ENCODE results near the gene ADAMTS5. TPM values are rescaled to one million over a fixed set of nuclear protein-coding genes. Genes with fewer than 3 reads are reported as not detected.

The ADAMTS5 gene
- total and polyA plus RNA-seq, 9 of the 15 experiments (the other 6 are each of a cell fraction or from before 2014, with no cell fraction given) = not detected

DNA sequence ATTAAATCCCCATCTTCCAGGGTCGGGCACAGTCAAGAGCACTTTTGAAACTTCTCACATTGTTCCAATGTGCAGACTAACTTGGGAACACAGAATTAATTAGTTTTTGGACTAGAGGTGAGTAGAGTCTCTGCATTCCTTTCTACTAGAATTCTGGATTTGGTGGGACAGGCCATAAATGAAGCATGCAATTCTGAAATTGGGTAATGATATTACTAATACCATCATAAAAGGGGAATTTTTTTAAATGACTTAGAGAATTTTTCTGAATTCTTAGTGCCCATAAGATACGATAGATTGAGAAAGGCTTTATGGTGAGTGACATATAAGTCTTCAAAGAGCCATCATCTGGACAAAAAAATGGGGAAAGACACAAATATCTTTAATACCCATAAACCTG lies 41.8 kb downstream of the ADAMTS5 start:
- POLR2A ChIA-PET = no interaction called here
- intact Hi-C loops (cut with micrococcal nuclease) = no loop called here
- no peaks in the 10 kb centered on the region for H3K27me3 ChIP-seq (ENCODE audit: control insufficient read depth in 2 of 2, insufficient read depth in 2 of 2, low read length in 2 of 2)

DNA sequence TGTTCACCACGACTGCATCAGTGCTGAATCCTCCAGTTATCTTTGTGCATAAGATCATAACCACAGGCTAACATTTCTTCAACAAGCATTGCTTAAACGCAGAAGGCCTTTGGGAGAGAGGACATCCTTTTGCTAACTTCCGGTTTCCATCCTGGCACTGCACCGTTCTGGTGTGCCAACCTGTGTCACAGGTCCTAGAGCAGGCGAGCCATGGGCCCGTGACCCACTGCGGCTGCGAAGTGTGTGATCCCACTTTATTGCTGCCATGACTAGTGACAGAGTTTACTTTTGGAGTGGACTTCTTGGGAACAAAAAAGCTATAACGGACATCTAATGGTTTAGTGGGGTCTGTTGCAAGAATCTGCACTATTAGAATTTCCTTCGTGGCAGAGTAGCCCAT lies 42.9 kb downstream of the ADAMTS5 start:
- BruUV-seq (replicated peaks) = no TSS peak
- Histone ChIP-seq H3K9me3 (replicated peaks; ENCODE audit: control insufficient read depth, insufficient read depth, low read depth, low read length) (no peaks in the 10 kb centered on the region; the same call in 1 of the 2 replicates), H3K36me3 (ENCODE audit: control insufficient read depth, insufficient read depth, low read length) (no peaks in the 10 kb centered on the region), H3K4me3 (no peak overlapping the region), H3K27ac (ENCODE audit: extremely low read depth, low read depth, low read length) (no peak overlapping the region), H2AFZ (ENCODE audit: low read depth, low read length) (no peak overlapping the region), H3K9me1 (ENCODE audit: control insufficient read depth, insufficient read depth, low read length) (no peaks in the 10 kb centered on the region), H3K9ac (ENCODE audit: insufficient read depth in 1 of 2, low read depth in 2 of 2, low read length in 2 of 2) (no peak overlapping the region), H3K79me2 (ENCODE audit: control insufficient read depth, insufficient read depth, low read length) (no peaks in the 10 kb centered on the region), H3K4me1 (replicated peaks in 1 of 2; ENCODE audit: control insufficient read depth in 2 of 2, insufficient read depth in 2 of 2, low read length in 2 of 2) (no peaks in the 10 kb centered on the region), H3K4me2 (ENCODE audit: insufficient read depth, low read length) (no peak overlapping the region), H4K20me1 (replicated peaks; ENCODE audit: control insufficient read depth, insufficient read depth, low read length) (no peaks in the 10 kb centered on the region), H3K27me3 (ENCODE audit: control insufficient read depth in 2 of 2, insufficient read depth in 2 of 2, low read length in 2 of 2) (no peaks in the 10 kb centered on the region)
- ChIA-PET POLR2A (no interaction called here), CTCF (ENCODE audit: low intra/inter-chr PET ratio) (no interaction called here)
- TF ChIP-seq BRCA1 (IDR thresholded peaks at IDR 0.05) = no peak
- no peak for TF ChIP-seq BRCA1 (CRISPR knock-in tag; IDR thresholded peaks at IDR 0.05)
- no peak for TF ChIP-seq PCBP1 (IDR thresholded peaks at IDR 0.05; ENCODE audit: low read depth, low read length, poor library complexity, severe bottlenecking)
- TF ChIP-seq MLX (CRISPR knock-in tag; conservative IDR thresholded peaks at IDR 0.05) = no peak
- no peak for TF ChIP-seq ZNF232 (CRISPR knock-in tag; IDR thresholded peaks at IDR 0.05)
- 1% methylated on average over 10 of the region's 10 CpGs for WGBS (ENCODE audit: insufficient coverage, low coverage, missing lambda C conversion rate)
- intact Hi-C loops (cut with micrococcal nuclease) = no loop called here
- no peak for ATAC-seq
- no peak for DNase-seq (ENCODE audit: extremely low read depth in 1 of 4, low spot score in 3 of 4)
- no peak for FAIRE-seq
- in situ Hi-C loops (cut with MboI) = no loop called here

More for the DNA sequence above, 41.8 kb downstream of the ADAMTS5 start:
- CTCF ChIA-PET (ENCODE audit: low intra/inter-chr PET ratio) = no interaction called here
- H3K27ac ChIP-seq (ENCODE audit: extremely low read depth, low read depth, low read length) = no peak overlapping the region
- no peaks in the 10 kb centered on the region for H3K9me1 ChIP-seq (ENCODE audit: control insufficient read depth, insufficient read depth, low read length)
- H3K9me3 ChIP-seq (replicated peaks; ENCODE audit: control insufficient read depth, insufficient read depth, low read depth, low read length) = no peaks in the 10 kb centered on the region; the same call in 1 of the 2 replicates
- H3K4me1 ChIP-seq (replicated peaks in 1 of 2; ENCODE audit: control insufficient read depth in 2 of 2, insufficient read depth in 2 of 2, low read length in 2 of 2) = no peaks in the 10 kb centered on the region
- ATAC-seq = no peak
- no peak overlapping the region for H3K9ac ChIP-seq (ENCODE audit: insufficient read depth in 1 of 2, low read depth in 2 of 2, low read length in 2 of 2)
- H3K79me2 ChIP-seq (ENCODE audit: control insufficient read depth, insufficient read depth, low read length) = no peaks in the 10 kb centered on the region
- no peaks in the 10 kb centered on the region for H4K20me1 ChIP-seq (replicated peaks; ENCODE audit: control insufficient read depth, insufficient read depth, low read length)
- DNase-seq (ENCODE audit: extremely low read depth in 1 of 4, low spot score in 3 of 4) = no peak
- in situ Hi-C loops (cut with MboI) = no loop called here
- no TSS peak for BruUV-seq (replicated peaks)
- no peak overlapping the region for H2AFZ ChIP-seq (ENCODE audit: low read depth, low read length)
- no peak for FAIRE-seq
- TF ChIP-seq ZNF217 (CRISPR knock-in tag; IDR thresholded peaks at IDR 0.05) = no peak
- H3K4me3 ChIP-seq = no peak overlapping the region
- WGBS (ENCODE audit: insufficient coverage, low coverage, missing lambda C conversion rate) = 0% methylated on average over 2 of the region's 2 CpGs
- no peak overlapping the region for H3K4me2 ChIP-seq (ENCODE audit: insufficient read depth, low read length)
- H3K36me3 ChIP-seq (ENCODE audit: control insufficient read depth, insufficient read depth, low read length) = no peaks in the 10 kb centered on the region

Measured in K562 (cell line).